Kidney epithelial cell (primary cell): ENCODE data around the gene ZC3H18. TPM values are rescaled to one million over a fixed set of nuclear protein-coding genes. Genes with fewer than 3 reads are reported as not detected.

Experiments used
- DNase-seq: peaks from one replicate; pipeline ENCODE4 v3.0.0-alpha.2; 2010; ENCODE audit warnings: low read depth
- H3K27me3 ChIP-seq: 2 replicates; pipeline ENCODE4 v1.6.0; 2011; ENCODE audit warnings: low read length; ENCODE audit not compliant: control insufficient read depth, insufficient read depth
- H3K36me3 ChIP-seq: 2 replicates; pipeline ENCODE4 v1.5.1; 2011; ENCODE audit warnings: low read length; ENCODE audit not compliant: control insufficient read depth, insufficient read depth
- H3K4me3 ChIP-seq: 2 replicates; pipeline ENCODE4 v1.5.1; 2011; ENCODE audit warnings: low read depth, mild to moderate bottlenecking, control low read depth, low read length
- CTCF ChIP-seq: IDR thresholded peaks from 2 replicates; pipeline ENCODE4 v1.5.1; 2011; ENCODE audit warnings: mild to moderate bottlenecking, moderate library complexity, low read length, control low read depth, inconsistent platforms; ENCODE audit not compliant: insufficient read depth, poor library complexity, severe bottlenecking
- total RNA-seq: library from RNA; depleted of rRNA; stranded (reverse); fragments of >200 nt; gene quantifications from 2 replicates; pipeline ENCODE4 v1.2.3, GENCODE V29; 2015

Gene ZC3H18
- total RNA-seq, 1 donor from 2014 or later: 20.2 TPM

GRCh38 chr16:88556294-88556988 is 13.8 kb upstream of the ZC3H18 start:
- Histone ChIP-seq H3K36me3 (no peaks in the 10 kb centered on the region), H3K27me3 (peaks cover 35% of the 10 kb centered on the region), H3K4me3 (no peak overlapping the region)
- no peak for DNase-seq
- TF ChIP-seq CTCF: no peak

GRCh38 chr16:88558457-88559442 is 11.5 kb upstream of the ZC3H18 start:
- no peaks in the 10 kb centered on the region for H3K36me3 ChIP-seq

GRCh38 chr16:88560714-88561484 is 9.3 kb upstream of the ZC3H18 start:
- no peak overlapping the region for H3K4me3 ChIP-seq
- H3K27me3 ChIP-seq: peaks cover 9% of the 10 kb centered on the region
- TF ChIP-seq CTCF: no peak
- DNase-seq: no peak
- H3K36me3 ChIP-seq: no peaks in the 10 kb centered on the region

More at GRCh38 chr16:88558457-88559442, 11.5 kb upstream of the ZC3H18 start:
- Histone ChIP-seq H3K27me3 (peaks cover 19% of the 10 kb centered on the region), H3K4me3 (no peak overlapping the region)
- no peak for DNase-seq
- peak; percentile 41 for TF ChIP-seq CTCF

GRCh38 chr16:88561485-88562359 is 8.5 kb upstream of the ZC3H18 start:
- no peaks in the 10 kb centered on the region for H3K36me3 ChIP-seq
- no peak overlapping the region for H3K4me3 ChIP-seq
- DNase-seq: no peak
- TF ChIP-seq CTCF: peak; percentile 71
- peaks cover 9% of the 10 kb centered on the region for H3K27me3 ChIP-seq

GRCh38 chr16:88566158-88566557 is 4.0 kb upstream of the ZC3H18 start:
- H3K36me3 ChIP-seq: no peaks in the 10 kb centered on the region
- TF ChIP-seq CTCF: no peak
- H3K27me3 ChIP-seq: no peaks in the 10 kb centered on the region
- no peak for DNase-seq
- no peak overlapping the region for H3K4me3 ChIP-seq
